ENCODE results near the gene TIMM22.

GRCh38 chr17:1047879-1048470, 51.0 kb downstream of the TIMM22 start:
- TF ChIP-seq CTCF (conservative IDR thresholded peaks at IDR 0.05) (no peak), ZFX (IDR thresholded peaks at IDR 0.05) (no peak)

Data from C4-2B (cell line).